CD4-positive, alpha-beta T cell treated with Interleukin-21 for 1 hour (primary cell): ENCODE measurements around the gene SEZ6L.

ENCODE experiments used
- DNase-seq: peaks from one replicate; pipeline ENCODE4 v3.0.0-alpha.2; 2020

Gene SEZ6L

GRCh38 chr22:26182723-26183122 lies 13.5 kb downstream of the SEZ6L start:
- no peak for DNase-seq

GRCh38 chr22:26185190-26185589 lies 15.9 kb downstream of the SEZ6L start:
- DNase-seq, result no peak

- no peak for DNase-seq
Observed at GRCh38 chr22:26188341-26188740, 19.1 kb downstream of the SEZ6L start.

GRCh38 chr22:26194313-26194712 lies 25.1 kb downstream of the SEZ6L start:
- DNase-seq, result no peak

- no peak for DNase-seq
Observed at GRCh38 chr22:26194877-26195276, 25.6 kb downstream of the SEZ6L start.

- DNase-seq, result no peak
Observed at GRCh38 chr22:26196657-26197056, 27.4 kb downstream of the SEZ6L start.

- no peak for DNase-seq
Observed at GRCh38 chr22:26197425-26197824, 28.2 kb downstream of the SEZ6L start.

- DNase-seq, result no peak
Observed at GRCh38 chr22:26199665-26200064, 30.4 kb downstream of the SEZ6L start.

- DNase-seq, result no peak
Observed at GRCh38 chr22:26202280-26202924, 33.1 kb downstream of the SEZ6L start.

- DNase-seq, result no peak
Observed at GRCh38 chr22:26205494-26205893, 36.2 kb downstream of the SEZ6L start.

- DNase-seq, result no peak
Observed at GRCh38 chr22:26210334-26210733, 41.1 kb downstream of the SEZ6L start.

GRCh38 chr22:26213826-26214225 lies 44.6 kb downstream of the SEZ6L start:
- no peak for DNase-seq

- no peak for DNase-seq
Observed at GRCh38 chr22:26214466-26214865, 45.2 kb downstream of the SEZ6L start.

GRCh38 chr22:26215736-26216135 lies 46.5 kb downstream of the SEZ6L start:
- DNase-seq, result no peak

GRCh38 chr22:26225207-26225606 lies 55.9 kb downstream of the SEZ6L start:
- DNase-seq, result no peak

GRCh38 chr22:26226538-26227297 lies 57.5 kb downstream of the SEZ6L start:
- DNase-seq, result no peak

- DNase-seq, result no peak
Observed at GRCh38 chr22:26229910-26230309, 60.6 kb downstream of the SEZ6L start.

- DNase-seq, result no peak
Observed at GRCh38 chr22:26234296-26234695, 65.0 kb downstream of the SEZ6L start.

- DNase-seq, result no peak
Observed at GRCh38 chr22:26235792-26236487, 66.7 kb downstream of the SEZ6L start.

GRCh38 chr22:26236991-26237390 lies 67.7 kb downstream of the SEZ6L start:
- no peak for DNase-seq

GRCh38 chr22:26238596-26238995 lies 69.3 kb downstream of the SEZ6L start:
- no peak for DNase-seq

- DNase-seq, result no peak
Observed at GRCh38 chr22:26239581-26239980, 70.3 kb downstream of the SEZ6L start.

- no peak for DNase-seq
Observed at GRCh38 chr22:26241361-26241760, 72.1 kb downstream of the SEZ6L start.

- no peak for DNase-seq
Observed at GRCh38 chr22:26245001-26245400, 75.7 kb downstream of the SEZ6L start.
